Smooth muscle cell (in vitro differentiated cells): ENCODE measurements around the gene ZNF213. TPM values are rescaled to one million over a fixed set of nuclear protein-coding genes. Genes with fewer than 3 reads are reported as not detected.

Experiments
- DNase-seq: peaks from one replicate; lab custom pipeline; 2025; ENCODE audit not compliant: unreplicated experiment; lab: John Stamatoyannopoulos, UW
- H2AFZ ChIP-seq: fragments of 200-600 bp; sonication (generic); 2 replicates; pipeline ENCODE4 v1.6.0; 2016; ENCODE audit warnings: antibody characterized with exemption, low read depth, mild to moderate bottlenecking
- H3F3A ChIP-seq: fragments of 200-600 bp; sonication (generic); 2 replicates; pipeline ENCODE4 v1.6.0; 2017; ENCODE audit warnings: antibody characterized with exemption, low read depth
- H3K27ac ChIP-seq: fragments of 200-600 bp; sonication (generic); 2 replicates; pipeline ENCODE4 v1.5.1; 2016; ENCODE audit warnings: low read depth, mild to moderate bottlenecking
- H3K27me3 ChIP-seq: fragments of 200-600 bp; sonication (generic); 2 replicates; pipeline ENCODE4 v1.6.1; 2016; ENCODE audit warnings: low read depth, mild to moderate bottlenecking
- H3K36me3 ChIP-seq: fragments of 200-600 bp; sonication (generic); 2 replicates; pipeline ENCODE4 v1.5.1; 2016; ENCODE audit warnings: low read depth
- H3K4me1 ChIP-seq: fragments of 200-600 bp; sonication (generic); 2 replicates; pipeline ENCODE4 v1.5.1; 2016; ENCODE audit warnings: low read depth
- H3K4me2 ChIP-seq: fragments of 200-600 bp; sonication (generic); 2 replicates; pipeline ENCODE4 v1.6.0; 2016; ENCODE audit warnings: mild to moderate bottlenecking
- H3K4me3 ChIP-seq: fragments of 200-600 bp; sonication (generic); 2 replicates; pipeline ENCODE4 v1.5.1; 2016; ENCODE audit warnings: mild to moderate bottlenecking
- H3K79me2 ChIP-seq: fragments of 200-600 bp; sonication (generic); 2 replicates; pipeline ENCODE4 v1.6.0; 2016; ENCODE audit warnings: low read depth, mild to moderate bottlenecking
- H3K9ac ChIP-seq: fragments of 200-600 bp; sonication (generic); 2 replicates; pipeline ENCODE4 v1.6.0; 2016; ENCODE audit warnings: low read depth
- H3K9me3 ChIP-seq: fragments of 200-600 bp; sonication (generic); replicated peaks from 2 replicates; pipeline ENCODE4 v1.5.1; 2016; ENCODE audit warnings: low read depth
- H4K20me1 ChIP-seq: fragments of 200-600 bp; sonication (generic); 2 replicates; pipeline ENCODE4 v1.6.0; 2016; ENCODE audit warnings: low read depth
- WGBS: methylation state at CpG from one replicate; pipeline ENCODE4 v1.1.7; 2016; ENCODE audit warnings: low lambda C conversion rate; 5-methylcytosine and 5-hydroxymethylcytosine counted together
- polyA plus RNA-seq: library from polyadenylated mRNA; unstranded; fragments of >200 nt; fragmentation: Nextera tagmentation; extraction: Ambion mirVana; gene quantifications from 2 replicates; pipeline ENCODE4 v1.2.1, GENCODE V29; 2016
- total RNA-seq: library from RNA; depleted of rRNA; stranded (reverse); fragments of >200 nt; gene quantifications from 2 replicates; pipeline ENCODE4 v1.2.3, GENCODE V29; 2014
- TF ChIP-seq, protein P1 (sequence below): fragments of 200-600 bp; sonication (generic); IDR thresholded peaks from 2 replicates; pipeline ENCODE4 v1.5.1; 2017; ENCODE audit warnings: borderline replicate concordance, mild to moderate bottlenecking, antibody characterized with exemption; ENCODE audit not compliant: insufficient read depth, poor library complexity, severe bottlenecking

Gene ZNF213
- total and polyA plus RNA-seq, 2 experiments from 2014 or later: 9.2 to 9.6 TPM

DNA sequence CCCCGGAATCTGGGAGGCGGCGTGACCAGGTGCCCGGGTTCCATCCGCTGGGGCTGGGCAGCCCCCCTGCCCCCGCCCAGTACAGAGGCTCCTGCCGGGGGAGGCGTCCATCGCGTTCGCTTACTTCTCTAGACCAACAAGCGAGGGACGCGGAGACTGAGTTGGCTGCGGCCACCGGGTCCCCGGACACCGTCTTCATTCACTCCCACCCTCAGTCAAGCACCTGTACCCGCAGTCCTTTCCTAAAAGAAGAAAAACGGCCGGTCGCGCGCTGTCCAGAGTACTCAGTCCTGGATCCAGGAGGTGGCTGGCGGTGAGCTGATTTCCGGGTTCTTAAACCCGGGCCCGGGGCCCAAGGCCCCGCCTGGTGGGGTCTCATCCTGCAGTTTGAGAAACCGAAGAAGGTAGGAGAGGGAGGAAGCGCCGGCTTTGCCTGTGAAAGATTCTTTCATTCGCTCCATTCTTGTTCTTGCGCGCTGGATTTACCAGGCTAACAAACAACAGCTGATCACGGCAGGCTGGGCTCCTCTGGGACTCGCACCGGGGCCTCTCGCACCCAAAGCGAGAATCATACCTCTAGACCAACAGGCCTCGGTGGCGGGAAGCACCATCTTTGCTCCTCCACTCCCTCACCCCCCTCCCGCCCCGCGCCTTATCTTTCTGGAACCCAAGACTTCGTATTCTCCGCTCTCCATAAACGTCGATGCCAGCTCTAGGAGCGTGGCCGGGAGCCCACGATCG is 35.8 kb downstream of the ZNF213 start:
- Histone ChIP-seq H4K20me1 (no peaks in the 10 kb centered on the region), H3F3A (no peaks in the 10 kb centered on the region), H3K9ac (no peak overlapping the region), H3K27me3 (peaks cover 76% of the 10 kb centered on the region), H3K27ac (no peak overlapping the region), H2AFZ (no peak overlapping the region), H3K4me2 (peak overlapping the region; percentile 74), H3K36me3 (no peaks in the 10 kb centered on the region), H3K4me3 (no peak overlapping the region), H3K79me2 (no peaks in the 10 kb centered on the region), H3K4me1 (no peaks in the 10 kb centered on the region), H3K9me3 (no peaks in the 10 kb centered on the region)
- no peak for DNase-seq
- TF ChIP-seq, protein P1, sequence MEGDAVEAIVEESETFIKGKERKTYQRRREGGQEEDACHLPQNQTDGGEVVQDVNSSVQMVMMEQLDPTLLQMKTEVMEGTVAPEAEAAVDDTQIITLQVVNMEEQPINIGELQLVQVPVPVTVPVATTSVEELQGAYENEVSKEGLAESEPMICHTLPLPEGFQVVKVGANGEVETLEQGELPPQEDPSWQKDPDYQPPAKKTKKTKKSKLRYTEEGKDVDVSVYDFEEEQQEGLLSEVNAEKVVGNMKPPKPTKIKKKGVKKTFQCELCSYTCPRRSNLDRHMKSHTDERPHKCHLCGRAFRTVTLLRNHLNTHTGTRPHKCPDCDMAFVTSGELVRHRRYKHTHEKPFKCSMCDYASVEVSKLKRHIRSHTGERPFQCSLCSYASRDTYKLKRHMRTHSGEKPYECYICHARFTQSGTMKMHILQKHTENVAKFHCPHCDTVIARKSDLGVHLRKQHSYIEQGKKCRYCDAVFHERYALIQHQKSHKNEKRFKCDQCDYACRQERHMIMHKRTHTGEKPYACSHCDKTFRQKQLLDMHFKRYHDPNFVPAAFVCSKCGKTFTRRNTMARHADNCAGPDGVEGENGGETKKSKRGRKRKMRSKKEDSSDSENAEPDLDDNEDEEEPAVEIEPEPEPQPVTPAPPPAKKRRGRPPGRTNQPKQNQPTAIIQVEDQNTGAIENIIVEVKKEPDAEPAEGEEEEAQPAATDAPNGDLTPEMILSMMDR: no peak
- 10% methylated on average over 52 of the region's 53 CpGs for WGBS

DNA sequence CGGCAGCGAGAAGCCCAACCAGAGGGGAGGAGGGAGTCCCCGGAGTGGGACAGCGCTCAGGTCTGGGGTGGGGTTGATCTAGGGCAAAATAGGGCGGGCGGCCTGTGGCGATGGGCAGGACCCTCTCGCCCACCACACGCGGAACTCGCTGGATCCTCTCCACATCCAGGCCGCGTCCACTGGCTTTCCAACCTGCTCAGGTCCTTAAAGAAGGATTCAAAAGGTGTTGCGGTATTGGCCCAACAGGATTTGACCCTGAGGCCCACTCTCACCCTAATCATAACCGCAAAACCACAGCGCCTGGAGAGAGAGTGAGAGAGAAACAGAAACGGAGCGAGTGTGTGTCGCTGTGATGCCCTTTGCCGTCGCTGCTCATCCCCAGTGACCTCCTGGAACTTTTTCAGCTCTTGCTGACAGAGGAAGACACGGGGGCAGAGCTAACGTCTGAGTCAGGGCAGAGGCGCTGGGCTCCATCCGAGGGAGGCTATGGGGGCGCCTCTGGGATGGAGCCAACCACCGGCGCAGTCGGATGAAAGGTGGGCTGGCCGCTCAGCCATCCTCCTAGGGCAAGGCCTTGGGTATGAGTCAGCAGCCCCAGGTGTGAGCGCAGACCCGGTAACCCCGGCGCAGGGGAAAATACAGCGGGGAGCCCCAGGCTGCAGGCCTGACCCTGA is 36.5 kb downstream of the ZNF213 start:
- Histone ChIP-seq H3K27ac (no peak overlapping the region), H3K36me3 (no peaks in the 10 kb centered on the region), H3K9ac (no peak overlapping the region), H3K27me3 (peaks cover 83% of the 10 kb centered on the region), H3K4me2 (peak overlapping the region; percentile 74), H3K4me3 (no peak overlapping the region), H2AFZ (no peak overlapping the region), H3K9me3 (no peaks in the 10 kb centered on the region), H4K20me1 (no peaks in the 10 kb centered on the region), H3K79me2 (no peaks in the 10 kb centered on the region), H3K4me1 (no peaks in the 10 kb centered on the region), H3F3A (no peaks in the 10 kb centered on the region)
- no peak for DNase-seq
- TF ChIP-seq, protein P1: no peak
- 10% methylated on average over 35 of the region's 35 CpGs for WGBS

DNA sequence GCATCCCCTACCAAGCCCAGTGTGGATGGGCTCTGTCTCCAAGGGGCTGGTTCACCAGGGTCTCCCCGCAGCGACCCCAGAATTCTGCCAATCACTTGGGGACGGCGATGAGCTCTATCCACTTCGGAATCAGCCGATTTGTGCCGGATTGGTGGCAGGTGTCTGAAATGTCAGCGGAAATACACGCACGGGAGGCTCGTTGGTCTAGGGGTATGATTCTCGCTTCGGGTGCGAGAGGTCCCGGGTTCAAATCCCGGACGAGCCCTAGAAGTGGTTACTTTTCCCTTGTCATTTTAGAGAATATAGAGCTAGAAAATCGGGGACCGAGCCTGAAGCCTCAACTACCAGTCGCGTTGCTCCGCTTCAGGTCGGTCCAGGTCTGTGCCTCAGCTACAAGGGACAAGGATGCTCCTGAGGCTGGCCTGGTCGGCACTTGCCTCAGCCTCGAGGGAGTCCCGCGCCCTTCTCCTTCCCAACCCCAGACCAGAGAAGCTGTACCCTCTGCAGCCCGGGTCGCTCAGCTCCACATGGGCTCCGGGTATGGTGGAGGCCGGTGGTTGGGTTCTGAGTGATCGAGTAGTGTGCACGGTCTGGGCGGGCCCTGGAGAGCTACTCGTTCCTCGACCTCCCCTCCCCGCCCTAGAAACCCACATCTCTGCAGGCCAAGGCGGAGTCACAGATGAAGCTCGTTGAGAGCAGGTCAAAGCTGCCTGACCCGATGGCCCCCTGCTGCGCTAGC is 37.2 kb downstream of the ZNF213 start:
- H2AFZ ChIP-seq: no peak overlapping the region
- H3K9me3 ChIP-seq: no peaks in the 10 kb centered on the region
- TF ChIP-seq, protein P1: no peak
- H3K36me3 ChIP-seq: no peaks in the 10 kb centered on the region
- WGBS: 3% methylated on average over 39 of the region's 41 CpGs
- no peaks in the 10 kb centered on the region for H3K4me1 ChIP-seq
- no peaks in the 10 kb centered on the region for H3K79me2 ChIP-seq
- no peaks in the 10 kb centered on the region for H3F3A ChIP-seq
- no peak overlapping the region for H3K4me3 ChIP-seq
- H3K9ac ChIP-seq: no peak overlapping the region
- H3K4me2 ChIP-seq: peak overlapping the region; percentile 74
- H3K27me3 ChIP-seq: peaks cover 90% of the 10 kb centered on the region
- H3K27ac ChIP-seq: no peak overlapping the region
- no peaks in the 10 kb centered on the region for H4K20me1 ChIP-seq
- DNase-seq: no peak
